HG03039 (cell line): ENCODE measurements around the gene MDFI.

Experiments used
- ATAC-seq: cut with Tn5 transposase; IDR thresholded peaks from one replicate; pipeline ENCODE4 v1.9.1; 2021; ENCODE audit warnings: mild to moderate bottlenecking, moderate library complexity; ENCODE audit not compliant: unreplicated experiment

The MDFI gene

GRCh38 chr6:41648070-41648585 lies 9.9 kb downstream of the MDFI start:
- no peak for ATAC-seq

DNA sequence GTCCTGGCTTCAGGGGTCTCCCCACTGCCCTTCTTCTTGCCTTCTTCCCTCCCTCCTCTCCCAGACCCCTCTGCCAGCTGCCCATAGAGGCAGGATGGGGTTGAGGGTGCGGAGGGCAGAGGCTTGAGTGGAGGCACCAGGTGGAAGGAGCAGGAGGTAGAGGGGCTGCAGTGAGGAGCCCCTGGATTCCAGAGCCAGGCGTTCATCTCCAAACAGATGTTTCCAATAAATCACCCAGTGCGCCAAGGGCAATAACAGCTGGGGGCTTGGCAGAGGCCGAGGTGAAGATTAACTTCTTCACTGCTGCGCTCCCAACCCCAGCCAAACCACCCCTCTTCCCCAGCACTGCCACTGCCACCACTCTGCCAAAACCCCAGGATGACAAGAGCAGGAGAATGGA lies 10.7 kb downstream of the MDFI start:
- ATAC-seq = no peak

- no peak for ATAC-seq
These were observed 11.3 kb downstream of the MDFI start for GRCh38 chr6:41649596-41649995.

DNA sequence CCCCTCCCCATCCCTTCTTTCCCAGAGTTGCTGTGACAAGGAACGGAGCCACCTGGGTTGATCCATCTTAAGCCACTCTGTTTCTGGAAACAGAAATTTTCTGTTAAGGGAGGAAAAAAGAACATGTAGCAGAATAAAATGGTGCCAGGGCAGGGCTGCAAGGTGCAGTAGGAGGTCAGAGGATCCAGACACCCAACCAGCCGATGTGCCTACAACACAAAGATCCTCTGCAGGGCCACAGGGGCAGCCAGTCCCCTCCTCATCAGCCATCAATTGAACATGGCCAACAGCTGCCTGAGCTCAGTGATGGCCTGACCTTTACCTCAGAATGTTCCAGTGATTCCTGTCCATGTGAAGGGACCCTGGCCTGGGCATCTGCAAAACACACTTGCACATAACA lies 11.9 kb downstream of the MDFI start:
- no peak for ATAC-seq

DNA sequence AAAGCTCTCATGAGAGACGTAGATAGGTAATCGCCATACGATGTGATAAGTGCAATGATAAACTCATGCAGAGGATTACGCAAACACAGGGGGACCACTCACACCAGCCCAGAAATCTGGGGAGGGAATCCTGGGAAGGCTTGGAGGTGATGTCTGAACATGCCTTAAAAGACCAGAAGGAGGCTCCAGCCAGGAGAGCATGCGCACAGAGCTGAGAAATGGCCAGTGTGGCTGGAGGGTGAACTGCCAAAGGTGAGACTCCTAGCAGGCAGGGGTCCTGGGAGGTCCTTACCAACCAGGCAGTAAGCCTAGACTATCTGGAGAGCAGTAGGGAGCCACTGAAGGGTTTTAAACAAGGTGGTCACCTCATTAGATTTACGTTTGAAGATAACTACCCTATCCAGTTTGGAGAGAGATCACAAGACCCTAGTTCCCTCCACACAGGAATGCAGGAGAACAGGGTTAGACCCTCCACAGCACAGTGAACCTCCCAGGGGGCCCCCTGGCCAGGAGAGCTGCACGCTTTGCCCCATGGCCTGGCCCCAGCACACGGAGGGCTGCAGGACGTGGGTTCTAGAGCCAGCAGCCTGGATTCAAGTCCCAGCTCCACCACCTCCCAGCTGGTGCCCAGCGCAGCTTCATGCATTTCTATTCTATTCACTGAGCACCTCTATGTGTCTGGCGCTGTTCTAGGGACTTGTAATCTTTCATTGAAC lies 13.1 kb downstream of the MDFI start:
- no peak for ATAC-seq

GRCh38 chr6:41651962-41652657 lies 13.8 kb downstream of the MDFI start:
- no peak for ATAC-seq

- ATAC-seq = no peak
These were observed 14.8 kb downstream of the MDFI start for GRCh38 chr6:41652866-41653652.

GRCh38 chr6:41653691-41654090 lies 15.4 kb downstream of the MDFI start:
- no peak for ATAC-seq

- no peak for ATAC-seq
These were observed 16.0 kb downstream of the MDFI start for GRCh38 chr6:41654151-41654697.

- ATAC-seq = no peak
These were observed 16.5 kb downstream of the MDFI start for GRCh38 chr6:41654698-41655151.

DNA sequence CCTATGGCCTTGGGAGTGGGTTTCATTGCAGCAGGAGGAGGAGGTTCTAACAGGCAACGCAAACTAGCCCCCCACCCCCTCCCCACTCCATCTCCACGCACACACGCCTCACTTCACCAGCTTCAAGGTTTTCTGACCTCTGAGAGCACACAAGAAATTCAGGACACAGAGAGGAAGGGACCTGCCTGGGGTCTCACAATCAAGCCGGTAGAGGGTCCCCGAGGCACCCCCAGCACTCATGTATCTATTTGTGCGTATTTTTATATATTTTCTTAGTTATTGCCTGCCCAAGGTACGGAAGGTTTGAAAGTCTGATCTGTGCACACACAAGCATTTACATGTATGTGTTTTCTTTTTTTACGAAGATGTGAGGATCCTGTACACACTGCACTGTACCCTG lies 16.9 kb downstream of the MDFI start:
- no peak for ATAC-seq

- ATAC-seq = no peak
These were observed 17.4 kb downstream of the MDFI start for GRCh38 chr6:41655646-41656001.

DNA sequence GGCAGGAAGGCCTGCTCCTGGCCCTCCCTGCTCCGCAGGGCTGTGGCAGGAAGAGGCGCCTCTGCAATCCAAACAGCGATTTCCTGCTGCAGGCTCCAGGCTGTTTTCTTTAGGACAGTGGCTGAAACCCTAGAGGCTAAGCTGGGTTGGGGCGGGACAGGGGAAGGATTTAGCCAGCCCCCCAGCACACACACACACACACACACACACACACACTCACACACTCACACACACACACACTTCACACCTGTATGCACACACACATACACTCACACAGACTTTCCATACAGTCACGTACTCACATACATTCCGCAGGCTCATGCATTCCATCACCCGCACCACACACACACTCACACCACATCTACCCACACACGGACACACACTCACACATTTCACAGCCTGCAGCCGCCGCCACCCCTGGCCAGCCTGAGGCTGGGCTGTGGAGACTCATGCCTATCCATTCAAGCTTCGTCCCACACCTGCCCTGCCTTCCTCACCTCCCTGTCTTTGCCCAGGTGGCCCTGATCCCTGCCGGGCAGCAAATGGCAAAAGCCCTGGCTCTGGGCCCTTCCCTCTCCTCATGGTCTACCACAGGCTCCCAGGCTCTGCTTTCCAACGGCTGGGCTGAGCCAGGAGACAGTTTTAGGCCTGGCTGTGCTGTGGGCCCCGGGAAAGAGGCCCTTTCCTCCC lies 17.9 kb downstream of the MDFI start:
- no peak for ATAC-seq

DNA sequence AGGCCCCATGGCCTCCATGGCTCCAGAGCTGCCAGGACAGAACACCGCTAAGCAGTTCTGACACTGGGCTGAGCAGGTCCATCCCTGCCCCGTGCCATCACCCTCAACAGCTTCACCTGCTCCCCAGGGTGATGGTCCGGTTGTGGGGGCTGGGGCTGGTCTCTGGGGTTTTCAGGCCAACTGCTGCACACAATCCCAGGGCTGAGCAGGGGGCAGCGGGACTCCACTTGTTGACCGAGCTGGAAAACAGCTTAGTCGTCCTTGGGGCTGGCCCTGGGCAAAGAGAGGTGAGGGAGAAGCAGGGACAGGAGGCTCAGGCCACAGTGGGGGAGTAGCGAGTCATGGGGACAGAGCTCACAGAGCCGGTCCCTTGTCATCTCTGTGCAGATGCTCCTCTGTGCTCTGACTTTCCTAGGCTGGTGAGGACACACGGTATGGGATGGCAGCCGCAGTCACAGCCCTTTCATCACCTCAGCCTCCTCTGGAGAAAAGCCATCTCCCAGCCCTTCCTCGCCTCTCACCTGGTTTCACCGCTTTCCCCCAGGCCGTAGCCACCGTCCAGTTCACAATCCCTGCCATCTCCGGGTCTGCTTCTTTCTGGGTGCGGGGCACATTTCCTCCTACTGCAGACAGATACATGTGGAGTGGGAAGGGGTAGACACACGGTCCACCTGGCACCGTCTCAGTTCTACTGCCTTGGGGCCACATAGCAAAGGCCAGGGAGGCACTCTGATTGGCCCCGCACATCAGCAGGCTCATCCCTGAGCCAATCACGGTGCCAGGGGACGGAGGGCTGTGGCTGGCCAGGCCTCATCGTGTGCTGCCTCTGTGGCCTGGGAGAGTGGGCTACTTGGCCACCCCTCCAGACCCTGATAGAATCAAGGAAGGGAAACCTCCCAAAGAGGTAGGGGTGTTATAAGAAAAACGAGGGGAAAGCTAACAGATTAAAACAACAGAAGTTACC lies 19.1 kb downstream of the MDFI start:
- ATAC-seq = no peak

- ATAC-seq = no peak
These were observed 20.4 kb downstream of the MDFI start for GRCh38 chr6:41658636-41659035.

DNA sequence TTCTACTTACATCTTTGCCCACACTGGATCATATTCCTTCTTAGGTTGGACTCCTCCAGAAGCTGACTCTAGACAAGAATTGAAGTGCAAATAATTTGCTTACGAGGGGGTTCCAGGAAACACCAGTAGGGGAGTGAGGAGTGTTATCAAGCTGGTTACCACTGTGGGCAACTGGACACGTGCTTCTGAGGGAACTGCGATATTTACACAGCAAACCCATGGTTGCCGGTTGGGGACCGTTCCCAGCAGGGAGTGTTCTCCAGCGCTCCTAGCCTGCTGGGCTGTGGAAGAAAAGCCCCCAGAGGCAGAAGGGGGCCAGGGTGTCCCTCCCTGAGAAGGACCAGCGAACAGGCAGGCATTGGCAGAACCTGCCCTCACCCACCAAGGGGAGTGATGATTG lies 21.7 kb downstream of the MDFI start:
- ATAC-seq = no peak

- ATAC-seq = no peak
These were observed 25.3 kb downstream of the MDFI start for GRCh38 chr6:41663568-41663967.

DNA sequence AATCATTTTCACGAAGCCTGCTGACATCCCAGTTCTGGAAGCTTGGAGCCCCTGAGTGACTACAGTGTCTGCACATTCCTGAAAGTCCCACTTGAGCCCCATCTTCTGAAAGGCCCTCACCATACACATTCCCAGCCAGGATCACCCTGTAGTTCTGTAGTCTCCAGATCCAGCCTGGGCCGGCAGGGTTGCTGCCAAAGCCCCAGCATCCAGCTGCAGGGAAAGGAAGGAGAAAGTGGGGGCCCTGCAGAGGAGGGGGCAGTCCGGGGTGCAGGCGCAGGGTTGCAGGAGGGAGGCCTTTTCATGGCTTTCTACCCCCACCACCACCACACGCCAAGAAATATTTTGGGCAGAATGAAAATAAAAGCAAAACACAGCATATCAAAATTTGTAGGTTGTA lies 26.0 kb downstream of the MDFI start:
- no peak for ATAC-seq

DNA sequence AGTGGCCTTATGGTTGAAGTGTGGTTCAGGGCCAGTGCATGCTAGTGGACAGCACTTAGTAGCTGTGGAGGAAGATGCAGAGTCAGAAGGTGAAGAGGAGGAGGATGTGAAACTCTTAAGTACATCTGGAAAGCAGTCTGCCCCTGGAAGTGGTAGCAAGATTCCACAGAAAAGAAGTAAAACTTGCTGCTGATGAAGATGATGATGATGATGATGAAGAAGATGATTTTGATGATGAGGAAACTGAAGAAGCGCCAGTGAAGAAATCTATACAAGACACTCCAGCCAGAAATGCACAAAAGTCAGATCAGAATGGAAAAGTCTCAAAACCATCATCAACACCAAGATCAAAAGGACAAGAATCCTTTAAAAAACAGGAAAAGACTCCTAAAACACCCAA lies 28.9 kb downstream of the MDFI start:
- ATAC-seq = no peak

GRCh38 chr6:41668968-41669367 lies 30.7 kb downstream of the MDFI start:
- no peak for ATAC-seq
